ENCODE results near the gene SPATA45. TPM values are rescaled to one million over a fixed set of nuclear protein-coding genes. Genes with fewer than 3 reads are reported as not detected.
"Not testable (repeated sequence)": the region's sequence is repeated elsewhere in the genome, so short reads cannot be mapped to it uniquely, and the experiment has no call there.

The SPATA45 gene
- not detected for total RNA-seq

GRCh38 chr1:212847549-212847948 is at the start of gene SPATA45:
Gene SPATA45 (minus strand): TSS chr1:212847649. CDS start chr1:212836149, 11,500 bp downstream.
- no peak for DNase-seq
- no peak for ATAC-seq
- CTCF ChIA-PET, result interaction anchor here (0.7 to 1.0 kb wide), 2 partner anchors 13 to 147 kb away, joined by 3 read pairs; no protein-coding TSS in a partner anchor
- Mint-ChIP-seq H3K36me3 (ENCODE audit: low read depth) (peaks cover 8% of the 10 kb centered on the region), H3K27me3 (no peaks in the 10 kb centered on the region), H3K9me3 (ENCODE audit: low read depth) (peaks cover 2% of the 10 kb centered on the region), H3K4me3 (no peak within 1 kb of the TSS), H3K4me1 (no peaks in the 10 kb centered on the region), H3K27ac (no peak within 1 kb of the TSS)
- intact Hi-C loops (cut with DNase I, micrococcal nuclease), result no loop called here
- POLR2A ChIA-PET, result no interaction called here

- ChIA-PET CTCF (interaction anchor here (0.7 to 1.5 kb wide), 3 partner anchors 9 to 103 kb away, joined by 3 to 6 read pairs (median 4); no protein-coding TSS in a partner anchor), POLR2A (no interaction called here)
- Mint-ChIP-seq H3K27me3 (no peaks in the 10 kb centered on the region), H3K36me3 (ENCODE audit: low read depth) (peaks cover 65% of the 10 kb centered on the region), H3K4me3 (no peak overlapping the region), H3K4me1 (no peaks in the 10 kb centered on the region), H3K9me3 (ENCODE audit: low read depth) (no peaks in the 10 kb centered on the region), H3K27ac (no peak overlapping the region)
- intact Hi-C loops (cut with DNase I, micrococcal nuclease), result no loop called here
- no peak for DNase-seq
- no peak for ATAC-seq
Measured at GRCh38 chr1:212892108-212892507, 44.7 kb upstream of the SPATA45 start.

- Mint-ChIP-seq H3K9me3 (ENCODE audit: low read depth) (no peaks in the 10 kb centered on the region), H3K27me3 (no peaks in the 10 kb centered on the region), H3K4me1 (no peaks in the 10 kb centered on the region), H3K4me3 (no peak overlapping the region), H3K27ac (no peak overlapping the region), H3K36me3 (ENCODE audit: low read depth) (peaks cover 26% of the 10 kb centered on the region)
- ChIA-PET CTCF (no interaction called here), POLR2A (no interaction called here)
- DNase-seq (no peak), ATAC-seq (no peak)
- intact Hi-C loops (cut with DNase I, micrococcal nuclease), result loop anchor here in 1 of 2 experiments (5.0 kb wide), 1 partner anchor 72 kb away; no protein-coding TSS in a partner anchor
Measured at GRCh38 chr1:212884592-212884991, 37.1 kb upstream of the SPATA45 start.

GRCh38 chr1:212879947-212880690 is 32.7 kb upstream of the SPATA45 start:
- H3K9me3 Mint-ChIP-seq (ENCODE audit: low read depth), result no peaks in the 10 kb centered on the region
- ATAC-seq (no peak), DNase-seq (no peak)
- H3K27me3 Mint-ChIP-seq, result no peaks in the 10 kb centered on the region
- no peak overlapping the region for H3K27ac Mint-ChIP-seq
- POLR2A ChIA-PET, result no interaction called here
- intact Hi-C loops (cut with DNase I, micrococcal nuclease), result loop anchor here in 1 of 2 experiments (5.0 kb wide), 1 partner anchor 68 kb away; no protein-coding TSS in a partner anchor
- peaks cover 27% of the 10 kb centered on the region for H3K36me3 Mint-ChIP-seq (ENCODE audit: low read depth)
- CTCF ChIA-PET, result interaction anchor here (0.6 to 0.7 kb wide), 2 partner anchors 227 to 351 kb away, joined by 3 to 4 read pairs; no protein-coding TSS in a partner anchor
- no peak overlapping the region for H3K4me3 Mint-ChIP-seq
- no peaks in the 10 kb centered on the region for H3K4me1 Mint-ChIP-seq

GRCh38 chr1:212878418-212878817 is 31.0 kb upstream of the SPATA45 start:
- ATAC-seq (no peak), DNase-seq (no peak)
- ChIA-PET POLR2A (interaction anchor here (0.7 kb wide), 1 partner anchor 747 kb away, joined by 10 read pairs; no protein-coding TSS in a partner anchor), CTCF (interaction anchor here (1.2 kb wide), 1 partner anchor 14 kb away, joined by 3 read pairs; no protein-coding TSS in a partner anchor)
- H3K27ac Mint-ChIP-seq, result no peak overlapping the region
- H3K4me3 Mint-ChIP-seq, result no peak overlapping the region
- intact Hi-C loops (cut with DNase I, micrococcal nuclease), result no loop called here
- H3K36me3 Mint-ChIP-seq (ENCODE audit: low read depth), result peaks cover 33% of the 10 kb centered on the region
- H3K27me3 Mint-ChIP-seq, result no peaks in the 10 kb centered on the region
- no peaks in the 10 kb centered on the region for H3K4me1 Mint-ChIP-seq
- H3K9me3 Mint-ChIP-seq (ENCODE audit: low read depth), result no peaks in the 10 kb centered on the region

GRCh38 chr1:212873518-212873917 is 26.1 kb upstream of the SPATA45 start:
- ChIA-PET POLR2A (interaction anchor here (0.7 kb wide), 1 partner anchor 113 kb away, joined by 4 read pairs; no protein-coding TSS in a partner anchor), CTCF (interaction anchor here (0.6 kb wide), 1 partner anchor 259 kb away, joined by 3 read pairs; no protein-coding TSS in a partner anchor)
- peaks cover 40% of the 10 kb centered on the region for H3K36me3 Mint-ChIP-seq (ENCODE audit: low read depth)
- intact Hi-C loops (cut with DNase I, micrococcal nuclease), result no loop called here
- DNase-seq (no peak), ATAC-seq (no peak)
- H3K27me3 Mint-ChIP-seq, result no peaks in the 10 kb centered on the region
- H3K27ac Mint-ChIP-seq, result no peak overlapping the region
- H3K9me3 Mint-ChIP-seq (ENCODE audit: low read depth), result no peaks in the 10 kb centered on the region
- H3K4me3 Mint-ChIP-seq, result no peak overlapping the region
- no peaks in the 10 kb centered on the region for H3K4me1 Mint-ChIP-seq

GRCh38 chr1:212871976-212872375 is 24.5 kb upstream of the SPATA45 start:
- ChIA-PET CTCF (interaction anchor here (0.7 kb wide), 1 partner anchor 9 kb away, joined by 3 read pairs; no protein-coding TSS in a partner anchor), POLR2A (no interaction called here)
- Mint-ChIP-seq H3K4me3 (no peak overlapping the region), H3K27me3 (no peaks in the 10 kb centered on the region), H3K4me1 (no peaks in the 10 kb centered on the region), H3K27ac (no peak overlapping the region), H3K36me3 (ENCODE audit: low read depth) (peaks cover 35% of the 10 kb centered on the region), H3K9me3 (ENCODE audit: low read depth) (no peaks in the 10 kb centered on the region)
- DNase-seq, result no peak
- ATAC-seq, result no peak
- intact Hi-C loops (cut with DNase I, micrococcal nuclease), result no loop called here

GRCh38 chr1:212867192-212867591 is 19.7 kb upstream of the SPATA45 start:
- Mint-ChIP-seq H3K27ac (no peak overlapping the region), H3K4me1 (peaks cover 14% of the 10 kb centered on the region), H3K4me3 (no peak overlapping the region), H3K27me3 (no peaks in the 10 kb centered on the region), H3K36me3 (ENCODE audit: low read depth) (peaks cover 19% of the 10 kb centered on the region), H3K9me3 (ENCODE audit: low read depth) (no peaks in the 10 kb centered on the region)
- DNase-seq, result no peak
- ChIA-PET POLR2A (no interaction called here), CTCF (no interaction called here)
- ATAC-seq, result no peak
- intact Hi-C loops (cut with DNase I, micrococcal nuclease), result no loop called here

- no peak overlapping the region for H3K27ac Mint-ChIP-seq
- ChIA-PET POLR2A (no interaction called here), CTCF (interaction anchor here (1.1 to 1.4 kb wide), 2 partner anchors 13 to 103 kb away, joined by 3 read pairs; no protein-coding TSS in a partner anchor)
- peaks cover 14% of the 10 kb centered on the region for H3K36me3 Mint-ChIP-seq (ENCODE audit: low read depth)
- DNase-seq (no peak), ATAC-seq (no peak)
- H3K4me3 Mint-ChIP-seq, result no peak overlapping the region
- H3K27me3 Mint-ChIP-seq, result no peaks in the 10 kb centered on the region
- no peaks in the 10 kb centered on the region for H3K9me3 Mint-ChIP-seq (ENCODE audit: low read depth)
- intact Hi-C loops (cut with DNase I, micrococcal nuclease), result no loop called here
- H3K4me1 Mint-ChIP-seq, result peaks cover 16% of the 10 kb centered on the region
Measured at GRCh38 chr1:212864201-212864600, 16.8 kb upstream of the SPATA45 start.

GRCh38 chr1:212863345-212863744 is 15.9 kb upstream of the SPATA45 start:
- intact Hi-C loops (cut with DNase I, micrococcal nuclease); H3K27me3 Mint-ChIP-seq; H3K27ac Mint-ChIP-seq; ATAC-seq; POLR2A ChIA-PET; H3K9me3 Mint-ChIP-seq (ENCODE audit: low read depth); H3K4me3 Mint-ChIP-seq; DNase-seq: not testable (repeated sequence)
- peaks cover 16% of the 10 kb centered on the region for H3K36me3 Mint-ChIP-seq (ENCODE audit: low read depth)
- CTCF ChIA-PET, result interaction anchor here (0.6 to 1.4 kb wide), 5 partner anchors 9 to 1465 kb away, joined by 3 to 7 read pairs (median 3); no protein-coding TSS in a partner anchor
- H3K4me1 Mint-ChIP-seq, result peaks cover 19% of the 10 kb centered on the region

GRCh38 chr1:212862111-212862690 is 14.8 kb upstream of the SPATA45 start:
- CTCF ChIA-PET, result no interaction called here
- DNase-seq (no peak), ATAC-seq (no peak)
- Mint-ChIP-seq H3K4me1 (peaks cover 19% of the 10 kb centered on the region), H3K27ac (no peak overlapping the region), H3K9me3 (ENCODE audit: low read depth) (no peaks in the 10 kb centered on the region), H3K4me3 (no peak overlapping the region), H3K36me3 (ENCODE audit: low read depth) (peaks cover 18% of the 10 kb centered on the region), H3K27me3 (no peaks in the 10 kb centered on the region)
- intact Hi-C loops (cut with DNase I, micrococcal nuclease), result no loop called here
- POLR2A ChIA-PET, result no interaction called here

All from activated CD4-positive, alpha-beta T cell treated with anti-CD3 and anti-CD28 coated beads for 36 hours (primary cell).